Activated naive CD4-positive, alpha-beta T cell treated with anti-CD3 and anti-CD28 coated beads, Interleukin-2, amount 50 U/mL, for 72 hours (primary cell): ENCODE measurements around the gene SDK2. TPM values are rescaled to one million over a fixed set of nuclear protein-coding genes. Genes with fewer than 3 reads are reported as not detected.

Experiments used
- ATAC-seq, 2 donors: fragments of 150-1000 bp; cut with Tn5 transposase; 2 replicates each; pipeline ENCODE4 v1.10.0; 2021; ENCODE audit warnings: mild to moderate bottlenecking in 2 of 2, moderate library complexity in 2 of 2
- DNase-seq, 2 donors: peaks; one replicate each; pipeline ENCODE4 v3.0.0; 2021 to 2022; ENCODE audit warnings: low spot score in 2 of 2
- H3K27ac Mint-ChIP-seq, 2 donors: one replicate each; pipeline ENCODE4 v1.8.0; 2022; ENCODE audit warnings: mild to moderate bottlenecking in 2 of 2, mixed read lengths in 2 of 2
- H3K36me3 Mint-ChIP-seq, 2 donors: one replicate each; pipeline ENCODE4 v1.8.0; 2022; ENCODE audit warnings: mixed read lengths in 2 of 2
- H3K9me3 Mint-ChIP-seq, 2 donors: one replicate each; pipeline ENCODE4 v1.8.0; 2022; ENCODE audit warnings: mixed read lengths in 2 of 2
- total RNA-seq, 2 donors: library from RNA; stranded (reverse); gene quantifications; one replicate each; pipeline ENCODE4 v1.2.3, GENCODE V29; 2022

The SDK2 gene
- total RNA-seq, 2 donors from 2014 or later = 0.66 to 1.5 TPM

DNA sequence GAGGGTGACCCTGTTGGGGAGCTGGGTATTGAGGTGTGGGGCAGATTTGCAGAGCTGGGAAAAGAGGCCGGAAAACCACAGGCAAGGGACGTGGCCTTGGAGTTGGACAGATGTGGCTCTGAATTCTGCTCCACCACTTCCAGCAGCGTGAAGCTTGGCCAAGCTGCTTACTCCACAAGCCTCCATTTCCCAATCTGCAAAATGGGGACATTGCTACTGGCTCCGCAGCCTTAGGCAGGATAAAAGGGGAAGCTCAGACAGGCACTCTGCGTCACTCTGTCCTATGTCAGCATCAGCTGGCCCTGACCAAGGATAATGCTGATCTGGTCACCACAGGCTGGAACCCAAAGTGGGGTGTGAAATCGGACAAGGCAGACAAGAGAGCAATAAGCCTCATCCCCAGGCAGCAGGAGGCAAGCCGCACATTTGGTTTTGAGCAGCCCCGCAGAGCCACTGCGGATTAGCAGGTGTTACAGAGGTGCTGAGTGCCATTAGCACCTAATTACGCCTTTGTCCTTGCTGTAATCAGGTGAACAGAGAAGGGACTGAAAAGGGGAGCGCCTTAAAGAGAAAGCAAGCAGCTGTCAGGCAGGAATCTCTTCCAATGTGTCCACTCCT, 54.8 kb downstream of the SDK2 start:
- H3K27ac Mint-ChIP-seq = peak overlapping the region in 1 of 2 donors; percentile 7
- no peaks in the 10 kb centered on the region for H3K9me3 Mint-ChIP-seq
- DNase-seq = no peak
- H3K36me3 Mint-ChIP-seq = peaks cover 0 to 10% of the 10 kb centered on the region in 2 donors
- no peak for ATAC-seq

DNA sequence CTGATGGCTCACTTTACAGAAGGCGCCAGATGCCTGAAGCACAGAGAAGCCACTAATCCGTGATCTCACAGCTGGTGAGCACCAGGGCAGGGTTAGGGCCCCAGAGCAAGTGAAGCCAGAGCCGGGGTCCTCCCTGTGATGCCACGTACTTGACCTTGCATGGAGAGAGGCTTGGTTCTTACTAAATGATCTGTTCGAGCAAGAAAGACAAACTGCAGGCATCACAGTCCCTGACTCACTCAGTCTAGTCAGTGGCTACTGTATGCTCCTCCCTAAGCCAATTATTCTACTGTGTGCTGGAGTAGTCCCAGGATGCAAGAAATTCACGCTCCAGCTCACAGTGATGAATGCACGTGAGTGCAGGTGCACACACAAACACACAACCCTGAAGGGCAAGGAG, 55.4 kb downstream of the SDK2 start:
- Mint-ChIP-seq H3K27ac (no peak overlapping the region), H3K9me3 (no peaks in the 10 kb centered on the region), H3K36me3 (peaks cover 0 to 10% of the 10 kb centered on the region in 2 donors)
- ATAC-seq = no peak
- no peak for DNase-seq

DNA sequence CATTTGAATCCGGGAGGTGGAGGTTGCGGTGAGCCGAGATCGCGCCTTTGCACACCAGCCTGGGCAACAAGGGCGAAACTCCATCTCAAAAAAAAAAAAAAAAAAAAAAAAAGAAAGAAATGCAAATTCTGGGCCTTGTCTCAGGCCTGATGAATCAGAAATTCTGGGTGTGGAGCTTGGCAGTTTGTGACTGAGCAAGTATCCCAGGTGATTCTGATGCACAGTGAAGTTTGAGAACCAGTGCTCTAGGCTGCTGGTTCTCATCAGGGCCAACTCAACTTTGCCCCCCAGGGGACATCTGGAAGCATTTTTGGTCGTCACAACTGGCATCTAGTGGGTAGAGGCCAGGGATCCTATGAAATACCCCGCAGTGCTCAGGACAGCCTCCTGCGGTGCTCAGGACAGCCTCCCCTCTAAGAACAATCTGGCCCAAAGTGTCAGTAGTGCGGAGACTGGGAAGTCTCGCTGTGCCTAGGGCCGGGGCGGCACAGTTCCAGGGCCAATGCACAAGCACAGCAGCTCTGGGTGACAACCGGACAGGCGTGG, 55.9 kb downstream of the SDK2 start:
- ATAC-seq (no peak), DNase-seq (no peak)
- Mint-ChIP-seq H3K27ac (no peak overlapping the region), H3K36me3 (peaks cover 0 to 10% of the 10 kb centered on the region in 2 donors), H3K9me3 (no peaks in the 10 kb centered on the region)

DNA sequence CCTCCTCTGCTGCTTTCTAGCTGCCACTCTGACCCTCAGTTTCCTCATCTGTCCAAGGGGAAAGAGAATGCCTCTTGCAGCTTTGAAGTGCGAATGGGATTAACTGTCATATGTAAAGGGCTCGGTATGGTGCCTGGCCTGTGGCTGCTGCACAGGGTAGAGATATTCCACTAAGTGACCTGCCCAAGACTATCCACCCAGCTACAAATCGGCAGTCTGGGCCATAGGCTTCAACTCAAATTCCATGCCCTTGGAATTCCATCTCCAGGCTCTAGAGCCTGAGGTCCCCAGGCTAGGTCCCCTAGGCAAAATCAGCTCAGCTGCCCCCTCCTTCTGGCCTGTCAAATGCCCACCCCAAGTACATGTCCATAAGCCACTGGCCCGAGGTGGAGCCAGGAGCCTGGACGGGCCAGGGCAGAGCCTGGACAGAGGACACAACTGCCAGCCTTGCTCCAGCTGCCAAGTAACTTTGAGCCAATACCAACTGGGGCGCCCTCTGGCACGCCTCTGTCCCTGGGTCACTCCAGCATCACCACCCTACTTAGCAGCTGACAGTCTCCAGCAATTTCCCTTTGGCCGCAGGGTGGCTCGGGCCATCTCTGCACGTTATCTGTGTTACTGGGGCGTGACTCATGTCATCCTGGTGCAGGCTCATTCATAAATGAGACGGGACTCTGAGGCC, 57.2 kb downstream of the SDK2 start:
- Mint-ChIP-seq H3K9me3 (no peaks in the 10 kb centered on the region), H3K27ac (no peak overlapping the region), H3K36me3 (peaks cover 0 to 6% of the 10 kb centered on the region in 2 donors)
- DNase-seq = no peak
- no peak for ATAC-seq

DNA sequence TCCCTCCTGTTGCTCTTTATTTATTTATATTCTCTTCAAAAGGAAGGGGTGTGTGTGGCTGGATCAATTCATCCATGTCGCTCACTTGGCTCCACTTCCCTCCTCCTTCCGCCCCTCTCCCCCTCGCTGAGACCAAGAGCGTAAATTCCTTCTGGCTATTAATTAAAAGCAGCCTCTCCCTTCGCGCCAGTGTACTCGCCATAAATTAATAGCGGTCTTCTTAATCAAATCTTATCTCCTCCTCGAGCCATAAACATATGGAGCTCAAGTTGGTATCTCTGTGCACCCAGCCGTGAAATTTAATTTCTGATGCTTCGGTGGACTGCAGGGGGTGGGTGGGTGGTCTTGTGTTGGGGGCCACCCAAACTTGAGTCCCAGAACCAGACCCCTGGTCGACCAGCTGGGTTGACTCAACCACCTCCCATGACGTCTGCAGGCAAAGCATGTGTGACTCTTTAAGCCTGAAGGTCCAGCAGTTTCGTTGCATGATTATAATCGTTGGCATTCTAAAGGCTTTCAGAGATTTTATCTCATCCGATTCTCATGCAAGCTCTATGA, 57.9 kb downstream of the SDK2 start:
- DNase-seq (no peak), ATAC-seq (no peak)
- Mint-ChIP-seq H3K9me3 (no peaks in the 10 kb centered on the region), H3K36me3 (no peaks in the 10 kb centered on the region), H3K27ac (peak overlapping the region; percentile 17 to 65)

DNA sequence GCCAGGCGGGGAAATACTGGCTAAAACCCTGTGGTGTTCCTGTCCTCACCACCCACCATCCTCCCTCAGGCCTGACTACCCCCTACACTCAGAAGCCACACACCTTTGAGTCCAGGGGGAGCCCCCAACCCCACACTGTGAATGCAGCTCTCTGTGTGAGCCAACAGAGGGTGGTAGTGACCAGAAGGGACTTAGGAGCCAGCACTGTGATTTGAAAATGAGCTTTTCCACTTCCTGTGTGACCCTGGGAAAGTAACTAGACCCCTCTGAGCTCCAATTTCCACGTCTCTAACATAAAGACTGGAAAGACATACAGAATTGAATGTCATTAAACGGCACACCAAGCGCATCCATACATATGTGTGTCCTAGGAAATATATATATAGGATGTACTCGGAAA, 58.7 kb downstream of the SDK2 start:
- H3K36me3 Mint-ChIP-seq = no peaks in the 10 kb centered on the region
- no peak for DNase-seq
- no peaks in the 10 kb centered on the region for H3K9me3 Mint-ChIP-seq
- ATAC-seq = peak in 1 of 2 donors; percentile 79
- H3K27ac Mint-ChIP-seq = no peak overlapping the region

DNA sequence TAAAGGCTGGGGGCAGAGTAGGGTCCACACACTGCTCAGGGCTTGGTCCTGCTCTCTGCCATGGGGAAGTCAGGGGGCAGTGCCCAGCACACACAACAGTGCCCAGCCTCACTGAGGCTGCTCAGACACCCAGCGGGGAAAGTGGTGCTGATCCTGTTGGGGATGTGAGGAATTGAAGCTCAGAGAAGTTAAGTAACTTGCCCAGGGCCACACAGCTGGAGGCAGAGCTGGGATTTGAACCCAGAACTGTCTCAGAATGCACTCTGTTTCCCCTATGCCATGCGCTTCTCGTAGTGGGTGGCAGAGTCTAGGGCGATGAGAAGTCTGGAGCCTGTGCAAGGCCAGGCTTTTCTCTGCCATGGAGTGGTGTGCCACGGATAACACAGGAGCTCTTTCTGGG, 59.3 kb downstream of the SDK2 start:
- no peak for ATAC-seq
- Mint-ChIP-seq H3K9me3 (no peaks in the 10 kb centered on the region), H3K36me3 (no peaks in the 10 kb centered on the region), H3K27ac (no peak overlapping the region)
- no peak for DNase-seq

DNA sequence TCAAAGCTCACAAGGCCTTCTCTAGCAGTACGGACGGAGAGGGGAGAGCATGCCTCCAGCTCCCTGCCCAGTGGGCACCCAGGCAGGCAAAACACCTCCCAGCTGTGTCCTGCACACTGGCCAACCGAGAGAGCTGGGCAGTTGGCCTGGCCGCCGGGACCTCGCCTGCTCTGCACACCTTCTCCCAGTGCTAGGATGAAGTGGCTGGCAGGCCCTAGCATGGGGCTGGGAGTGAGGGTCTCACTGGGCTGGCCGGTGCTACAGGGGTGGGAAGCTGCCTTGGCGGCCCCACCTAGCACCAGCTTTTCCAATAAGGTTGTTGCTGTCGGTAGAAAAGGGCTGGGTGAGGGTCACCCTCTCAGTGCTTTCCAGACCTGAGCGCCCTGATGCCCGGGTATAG, 60.2 kb downstream of the SDK2 start:
- DNase-seq (no peak), ATAC-seq (no peak)
- no peaks in the 10 kb centered on the region for H3K9me3 Mint-ChIP-seq
- peak overlapping the region in 1 of 2 donors; percentile 46 for H3K27ac Mint-ChIP-seq
- H3K36me3 Mint-ChIP-seq = no peaks in the 10 kb centered on the region

DNA sequence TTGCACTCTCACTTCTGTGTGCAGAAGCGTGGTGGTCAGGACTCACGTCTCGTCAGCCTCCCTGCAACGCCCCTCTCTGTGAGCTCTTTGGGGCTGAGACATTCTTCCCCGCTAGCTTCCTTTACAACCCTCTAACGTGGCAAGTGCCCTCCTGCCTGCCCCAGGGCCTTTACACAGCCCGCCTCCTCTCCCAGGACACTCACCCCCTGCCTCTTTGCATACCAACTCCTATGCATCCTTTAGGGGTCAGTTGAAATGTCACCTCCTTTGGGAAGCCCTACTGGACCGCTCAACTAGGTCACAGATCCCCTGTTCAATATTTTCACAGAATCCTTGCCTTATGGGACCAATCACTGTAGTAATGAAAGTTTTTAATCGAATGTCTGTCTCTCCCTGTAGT, 61.4 kb downstream of the SDK2 start:
- no peaks in the 10 kb centered on the region for H3K9me3 Mint-ChIP-seq
- H3K27ac Mint-ChIP-seq = no peak overlapping the region

DNA sequence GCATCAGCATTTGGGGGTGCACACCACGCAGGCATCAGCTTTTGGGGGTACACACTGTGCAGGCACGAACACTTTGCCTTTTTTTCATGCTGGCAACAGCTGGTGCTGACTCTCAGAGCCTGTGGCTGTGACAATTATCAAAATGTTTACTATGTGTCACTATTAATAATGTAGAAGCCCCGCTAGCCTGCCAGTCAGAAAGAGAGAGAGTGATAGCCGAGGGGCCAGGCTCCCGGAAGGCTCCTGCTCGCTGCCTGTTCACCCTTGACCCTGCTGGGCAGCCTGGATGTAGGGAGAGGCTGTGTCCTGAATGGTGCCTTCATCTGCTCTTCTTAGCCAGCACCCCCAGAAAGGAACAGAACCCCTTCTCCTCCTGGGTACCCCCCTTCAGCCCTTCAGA, 61.9 kb downstream of the SDK2 start:
- no peak for DNase-seq
- Mint-ChIP-seq H3K9me3 (no peaks in the 10 kb centered on the region), H3K36me3 (no peaks in the 10 kb centered on the region), H3K27ac (no peak overlapping the region)
- no peak for ATAC-seq

More for the DNA sequence above, 61.4 kb downstream of the SDK2 start:
- no peaks in the 10 kb centered on the region for H3K36me3 Mint-ChIP-seq
- ATAC-seq (no peak), DNase-seq (no peak)

DNA sequence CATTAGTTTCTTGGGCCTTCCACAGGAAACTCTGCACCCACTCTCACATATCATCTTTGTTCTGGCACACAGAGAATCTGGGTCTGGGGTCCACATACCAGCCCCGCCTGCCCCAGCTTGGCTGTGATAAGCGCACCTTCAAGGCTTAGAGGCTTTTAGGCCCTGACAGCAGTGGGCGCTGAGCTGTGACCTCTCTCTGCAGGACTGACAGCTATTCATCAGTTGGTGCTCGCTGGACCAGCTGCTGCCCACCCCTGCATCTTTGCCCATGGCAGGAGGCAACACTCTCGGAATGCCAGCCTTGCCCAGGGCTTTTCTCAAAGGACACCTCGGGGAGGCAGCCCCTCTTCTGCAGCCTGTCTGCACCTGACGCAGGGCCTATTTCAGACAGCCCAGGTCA, 62.9 kb downstream of the SDK2 start:
- DNase-seq (no peak), ATAC-seq (no peak)
- Mint-ChIP-seq H3K27ac (no peak overlapping the region), H3K36me3 (no peaks in the 10 kb centered on the region), H3K9me3 (no peaks in the 10 kb centered on the region)

DNA sequence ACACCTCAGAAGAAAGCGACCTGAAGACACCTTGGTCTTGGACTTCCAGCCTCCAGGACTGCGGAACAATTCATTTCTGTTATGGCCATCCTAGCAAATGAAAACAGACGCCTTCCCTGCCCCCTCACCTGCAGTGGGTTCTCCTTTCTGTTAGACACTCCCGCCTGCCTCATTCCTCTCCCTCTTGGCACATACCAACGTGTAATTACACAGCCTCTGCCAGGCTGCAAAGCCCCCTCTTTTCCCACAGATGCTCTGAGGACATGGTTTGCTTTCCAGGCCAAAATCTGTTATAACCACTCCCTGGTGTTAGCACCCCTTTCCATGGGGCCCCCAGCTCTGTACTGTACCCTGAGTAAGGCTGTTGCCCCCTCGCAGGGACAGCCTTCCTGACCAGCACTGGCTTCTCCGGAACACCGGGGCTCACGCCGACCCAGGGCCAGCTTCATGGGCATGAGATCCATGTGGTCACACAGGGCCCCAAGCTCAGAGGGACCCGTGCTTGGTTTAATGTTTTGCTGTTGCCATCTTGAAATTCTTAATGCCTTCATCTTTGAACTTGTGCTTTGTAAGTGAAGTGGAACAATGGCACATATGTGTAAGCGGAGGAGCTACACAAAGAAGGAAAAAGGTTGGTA, 64.1 kb downstream of the SDK2 start:
- Mint-ChIP-seq H3K36me3 (no peaks in the 10 kb centered on the region), H3K9me3 (no peaks in the 10 kb centered on the region), H3K27ac (peak overlapping the region in 1 of 2 donors; percentile 3)
- ATAC-seq = no peak
- no peak for DNase-seq

DNA sequence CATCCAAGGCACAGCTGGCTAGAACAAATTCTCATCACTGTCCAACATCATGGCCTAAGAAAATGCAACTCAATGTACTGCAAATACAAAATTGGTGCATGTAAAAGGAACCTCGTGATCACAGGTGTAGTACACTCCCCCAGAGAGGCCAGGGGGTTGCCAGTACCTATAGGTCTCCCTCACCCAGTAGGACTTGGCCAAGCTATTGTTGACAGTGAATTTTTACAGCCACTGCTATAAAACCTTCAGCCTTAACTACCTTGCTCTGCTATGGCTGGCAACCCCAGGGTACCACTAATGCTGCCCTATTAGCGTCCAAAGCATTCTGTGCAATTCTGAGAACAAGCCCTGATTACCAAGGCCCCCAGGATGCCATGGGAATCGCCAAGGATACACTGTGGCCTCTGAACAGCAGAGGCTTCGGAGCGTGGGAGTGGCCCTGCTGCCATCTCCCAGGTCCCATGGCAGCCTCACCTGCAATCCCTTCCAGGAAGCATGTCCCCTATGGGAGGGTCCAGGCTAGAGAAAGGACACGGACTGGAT, 67.6 kb downstream of the SDK2 start:
- DNase-seq (no peak), ATAC-seq (no peak)
- no peak overlapping the region for H3K27ac Mint-ChIP-seq
- peaks cover 0 to 4% of the 10 kb centered on the region in 2 donors for H3K9me3 Mint-ChIP-seq
- no peaks in the 10 kb centered on the region for H3K36me3 Mint-ChIP-seq

DNA sequence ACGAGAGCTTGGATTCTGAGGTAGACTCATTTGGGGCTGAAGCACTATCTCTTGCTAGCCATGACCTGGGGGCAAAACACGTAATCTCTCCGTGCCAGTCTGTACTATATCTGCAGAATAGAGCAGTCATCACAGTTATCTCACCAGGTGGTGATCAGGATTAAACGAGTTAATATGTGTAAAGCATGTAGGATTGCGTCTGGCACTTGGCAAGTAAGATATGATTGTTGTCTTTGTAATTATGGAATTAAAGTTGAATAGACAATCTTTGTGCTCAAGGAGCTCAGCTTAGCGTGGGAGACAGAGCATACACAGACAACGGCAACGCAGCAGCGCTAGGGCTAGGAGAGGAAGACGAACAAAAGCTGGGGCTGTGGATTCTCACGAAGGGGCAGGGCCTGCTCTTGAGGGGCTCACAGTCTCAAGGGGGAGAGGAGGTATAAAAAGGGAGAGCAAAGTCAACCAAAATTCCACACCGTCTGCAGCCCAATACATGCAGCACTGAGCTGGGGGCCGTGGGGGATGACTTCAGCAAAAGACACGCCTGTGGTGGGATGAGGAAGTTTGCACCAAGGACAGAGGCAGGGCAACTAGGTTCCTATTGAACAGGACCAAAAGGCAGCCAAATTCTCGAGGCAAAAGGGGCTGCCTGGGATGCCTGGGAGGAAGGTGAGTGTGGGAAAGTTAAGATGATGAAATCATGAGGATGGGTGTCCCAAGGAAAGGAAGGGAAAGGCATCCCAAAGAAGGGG, 68.6 kb downstream of the SDK2 start:
- no peak overlapping the region for H3K27ac Mint-ChIP-seq
- peaks cover 0 to 4% of the 10 kb centered on the region in 2 donors for H3K9me3 Mint-ChIP-seq
- ATAC-seq = no peak
- DNase-seq = no peak
- H3K36me3 Mint-ChIP-seq = no peaks in the 10 kb centered on the region

DNA sequence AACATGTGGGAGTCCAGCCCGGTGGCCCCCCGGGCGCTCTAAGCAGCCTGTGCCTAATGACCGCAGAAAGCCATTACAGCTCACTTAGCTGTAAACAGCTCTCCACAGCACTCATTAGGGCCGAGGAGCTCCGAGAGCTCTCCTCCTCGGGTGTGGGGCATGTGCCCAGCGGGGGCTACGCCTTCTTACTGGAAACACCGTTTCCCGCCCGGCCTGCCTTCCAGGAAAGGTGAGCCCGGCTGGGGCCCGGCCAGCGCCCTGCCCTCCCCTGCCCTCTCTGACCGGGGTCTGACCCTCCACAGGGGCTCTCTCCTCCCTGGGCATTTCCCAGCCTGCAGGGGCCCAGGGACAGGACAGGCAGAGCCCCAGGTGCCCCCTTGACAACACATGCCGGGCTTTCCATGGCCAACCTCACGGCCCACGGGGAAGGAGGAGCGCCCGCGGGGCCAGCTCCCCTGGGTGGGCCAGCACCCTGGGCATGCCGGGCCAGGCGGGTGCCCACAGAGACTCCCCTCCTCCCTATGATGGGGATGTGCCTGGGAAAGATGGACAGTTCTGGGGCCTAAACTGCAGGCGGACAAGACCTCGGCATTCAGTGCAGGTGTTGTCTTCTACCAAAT, 72.6 kb downstream of the SDK2 start:
- no peak for DNase-seq

DNA sequence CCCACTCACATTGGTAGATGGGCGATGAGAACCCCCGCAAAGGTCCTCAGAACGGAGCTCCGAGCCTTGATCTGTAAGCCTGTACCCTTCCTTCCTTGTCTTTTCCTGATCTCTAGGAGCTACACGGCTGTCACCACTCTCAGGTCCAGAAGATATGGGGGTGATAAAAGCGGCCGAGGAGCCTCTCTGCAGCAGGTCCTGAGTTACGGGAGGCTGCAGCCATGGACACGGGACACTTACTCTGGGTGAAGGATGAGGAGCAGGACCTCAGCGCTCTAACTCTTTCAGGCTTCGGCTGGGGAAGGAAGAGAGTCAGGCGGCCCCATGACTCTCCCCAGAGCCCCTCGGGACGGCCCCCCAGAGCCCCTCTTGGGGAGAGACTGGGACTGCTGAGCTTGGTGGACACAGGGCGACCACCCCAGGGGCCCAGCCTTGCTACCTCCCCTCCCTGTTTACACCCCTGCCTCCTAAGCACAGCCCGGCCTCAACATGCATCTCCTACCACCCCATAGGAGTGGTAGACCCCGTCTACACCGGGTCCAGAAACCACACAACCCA, 74.4 kb downstream of the SDK2 start:
- DNase-seq (no peak), ATAC-seq (no peak)
- Mint-ChIP-seq H3K36me3 (no peaks in the 10 kb centered on the region), H3K9me3 (peaks cover 0 to 9% of the 10 kb centered on the region in 2 donors), H3K27ac (no peak overlapping the region)

More for the DNA sequence above, 72.6 kb downstream of the SDK2 start:
- ATAC-seq = no peak
- no peak overlapping the region for H3K27ac Mint-ChIP-seq
- H3K36me3 Mint-ChIP-seq = no peaks in the 10 kb centered on the region
- H3K9me3 Mint-ChIP-seq = peaks cover 0 to 4% of the 10 kb centered on the region in 2 donors
